HG02884 (cell line): Measurements from ENCODE around the gene COL4A2.

ENCODE experiments used
- ATAC-seq: cut with Tn5 transposase; IDR thresholded peaks from one replicate; pipeline ENCODE4 v1.9.1; 2021; ENCODE audit warnings: mild to moderate bottlenecking, moderate library complexity; ENCODE audit not compliant: unreplicated experiment

The COL4A2 gene

GRCh38 chr13:110272227-110272626 is 34.9 kb upstream of the COL4A2 start:
- ATAC-seq: no peak

- ATAC-seq: no peak
These were observed 34.4 kb upstream of the COL4A2 start for GRCh38 chr13:110272651-110273050.

GRCh38 chr13:110273254-110273653 is 33.8 kb upstream of the COL4A2 start:
- no peak for ATAC-seq

GRCh38 chr13:110274687-110275086 is 32.4 kb upstream of the COL4A2 start:
- ATAC-seq: no peak

- ATAC-seq: no peak
These were observed 31.0 kb upstream of the COL4A2 start for GRCh38 chr13:110275931-110276552.

- no peak for ATAC-seq
These were observed 30.5 kb upstream of the COL4A2 start for GRCh38 chr13:110276553-110276950.

- ATAC-seq: no peak
These were observed 29.6 kb upstream of the COL4A2 start for GRCh38 chr13:110277357-110277975.

- no peak for ATAC-seq
These were observed 28.2 kb upstream of the COL4A2 start for GRCh38 chr13:110278859-110279258.

GRCh38 chr13:110279684-110280083 is 27.4 kb upstream of the COL4A2 start:
- no peak for ATAC-seq

GRCh38 chr13:110280231-110280813 is 26.8 kb upstream of the COL4A2 start:
- ATAC-seq: no peak

GRCh38 chr13:110280985-110281688 is 25.9 kb upstream of the COL4A2 start:
- ATAC-seq: no peak

GRCh38 chr13:110281736-110282135 is 25.3 kb upstream of the COL4A2 start:
- no peak for ATAC-seq

- ATAC-seq: no peak
These were observed 24.7 kb upstream of the COL4A2 start for GRCh38 chr13:110282316-110282841.

GRCh38 chr13:110283736-110284517 is 23.2 kb upstream of the COL4A2 start:
- ATAC-seq: no peak

GRCh38 chr13:110284779-110285484 is 22.2 kb upstream of the COL4A2 start:
- no peak for ATAC-seq

GRCh38 chr13:110285991-110286832 is 20.9 kb upstream of the COL4A2 start:
- no peak for ATAC-seq

GRCh38 chr13:110286833-110287819 is 20.0 kb upstream of the COL4A2 start:
- ATAC-seq: no peak

- no peak for ATAC-seq
These were observed 17.9 kb upstream of the COL4A2 start for GRCh38 chr13:110289174-110289573.
